RWPE1 (cell line): ENCODE results near the gene CAPN9.

Source experiments
- CTCF ChIA-PET: fragments of 350-600 bp; sonication (Branson Sonifier 250); formaldehyde crosslinking; extraction: SDS; loops from one replicate; lab custom pipeline; 2021; lab: Yijun Ruan, JAX
- POLR2A ChIA-PET: fragments of 400-600 bp; formaldehyde crosslinking; extraction: SDS; loops from one replicate; lab custom pipeline; 2020; ENCODE audit warnings: antibody characterized with exemption; ENCODE audit not compliant: low non-redundant PET; lab: Yijun Ruan, JAX
- DNase-seq: peaks from one replicate; pipeline ENCODE4 v3.0.0; 2012; ENCODE audit warnings: low spot score
- H3K27ac ChIP-seq: fragments of 450-650 bp; 2 replicates; pipeline ENCODE4 v1.5.1; 2017
- TF ChIP-seq, protein P1 (sequence below): fragments of 450-650 bp; conservative IDR thresholded peaks from 2 replicates; pipeline ENCODE4 v1.5.1; 2017; ENCODE audit warnings: low read depth, mild to moderate bottlenecking

Gene CAPN9

DNA sequence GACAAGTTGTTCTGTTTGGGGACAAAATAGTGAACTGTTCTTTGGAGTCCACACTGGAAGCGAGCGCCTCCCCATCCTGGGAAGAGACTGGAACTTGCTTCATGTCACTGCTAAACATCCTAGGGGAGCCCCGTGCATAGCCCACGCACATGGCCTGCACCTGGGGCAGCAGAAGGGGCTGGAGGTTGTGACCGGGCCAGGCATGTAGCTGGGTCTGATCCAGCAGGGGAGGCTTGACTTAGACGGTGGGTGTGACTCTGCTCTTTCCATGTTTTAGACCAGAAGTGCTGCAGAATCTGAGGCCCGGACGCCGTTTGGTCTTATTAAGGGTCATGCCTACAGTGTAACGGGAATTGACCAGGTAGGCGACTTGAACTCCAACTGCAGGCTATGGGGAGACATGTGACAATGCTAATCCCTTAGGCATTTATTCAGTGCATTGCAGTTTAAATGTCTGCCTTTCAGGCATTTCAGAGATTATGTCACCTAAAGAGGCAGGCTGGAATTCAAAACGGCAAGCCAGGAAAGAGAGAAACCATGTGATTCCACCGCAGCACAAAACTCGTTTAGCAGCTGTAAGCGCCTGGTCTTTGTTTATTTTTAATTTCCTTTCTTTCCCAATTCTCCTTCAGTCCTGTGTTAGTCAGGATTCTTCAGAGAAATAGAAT lies 21.8 kb downstream of the CAPN9 start:
- TF ChIP-seq, protein P1, sequence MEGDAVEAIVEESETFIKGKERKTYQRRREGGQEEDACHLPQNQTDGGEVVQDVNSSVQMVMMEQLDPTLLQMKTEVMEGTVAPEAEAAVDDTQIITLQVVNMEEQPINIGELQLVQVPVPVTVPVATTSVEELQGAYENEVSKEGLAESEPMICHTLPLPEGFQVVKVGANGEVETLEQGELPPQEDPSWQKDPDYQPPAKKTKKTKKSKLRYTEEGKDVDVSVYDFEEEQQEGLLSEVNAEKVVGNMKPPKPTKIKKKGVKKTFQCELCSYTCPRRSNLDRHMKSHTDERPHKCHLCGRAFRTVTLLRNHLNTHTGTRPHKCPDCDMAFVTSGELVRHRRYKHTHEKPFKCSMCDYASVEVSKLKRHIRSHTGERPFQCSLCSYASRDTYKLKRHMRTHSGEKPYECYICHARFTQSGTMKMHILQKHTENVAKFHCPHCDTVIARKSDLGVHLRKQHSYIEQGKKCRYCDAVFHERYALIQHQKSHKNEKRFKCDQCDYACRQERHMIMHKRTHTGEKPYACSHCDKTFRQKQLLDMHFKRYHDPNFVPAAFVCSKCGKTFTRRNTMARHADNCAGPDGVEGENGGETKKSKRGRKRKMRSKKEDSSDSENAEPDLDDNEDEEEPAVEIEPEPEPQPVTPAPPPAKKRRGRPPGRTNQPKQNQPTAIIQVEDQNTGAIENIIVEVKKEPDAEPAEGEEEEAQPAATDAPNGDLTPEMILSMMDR = no peak
- CTCF ChIA-PET = interaction anchor here (0.7 to 1.1 kb wide), 2 partner anchors 21 to 138 kb away, joined by 3 read pairs; no protein-coding TSS in a partner anchor
- no peak for DNase-seq
- no peak overlapping the region for H3K27ac ChIP-seq
- POLR2A ChIA-PET = no interaction called here

DNA sequence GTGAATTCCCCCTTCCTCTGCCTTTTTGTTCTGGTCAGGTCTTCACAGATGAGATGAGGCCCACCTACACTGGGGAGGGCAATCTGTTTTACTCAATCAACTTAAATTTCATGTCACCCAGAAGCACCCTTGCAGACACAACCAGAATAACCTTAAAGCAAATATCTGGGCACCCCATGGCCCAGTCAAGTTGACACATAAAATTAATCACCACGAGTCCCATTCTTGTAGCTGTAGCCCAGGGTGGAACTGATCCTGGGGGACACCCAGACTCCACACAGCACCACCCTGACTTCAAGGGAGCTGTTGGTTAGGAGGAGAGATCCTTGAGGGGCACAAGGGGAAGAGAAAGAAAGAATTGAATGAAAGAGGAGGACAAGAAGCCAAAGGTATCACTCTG lies 23.1 kb downstream of the CAPN9 start:
- TF ChIP-seq, protein P1 = no peak
- DNase-seq = no peak
- no peak overlapping the region for H3K27ac ChIP-seq
- ChIA-PET CTCF (no interaction called here), POLR2A (no interaction called here)

- H3K27ac ChIP-seq = no peak overlapping the region
- CTCF ChIA-PET = interaction anchor here (0.6 to 1.1 kb wide), 2 partner anchors 34 to 244 kb away, joined by 3 to 5 read pairs; no protein-coding TSS in a partner anchor
- POLR2A ChIA-PET = no interaction called here
- TF ChIP-seq, protein P1 = no peak
- peak; percentile 41 for DNase-seq
These were observed 24.7 kb downstream of the CAPN9 start for GRCh38 chr1:230771773-230772354.

DNA sequence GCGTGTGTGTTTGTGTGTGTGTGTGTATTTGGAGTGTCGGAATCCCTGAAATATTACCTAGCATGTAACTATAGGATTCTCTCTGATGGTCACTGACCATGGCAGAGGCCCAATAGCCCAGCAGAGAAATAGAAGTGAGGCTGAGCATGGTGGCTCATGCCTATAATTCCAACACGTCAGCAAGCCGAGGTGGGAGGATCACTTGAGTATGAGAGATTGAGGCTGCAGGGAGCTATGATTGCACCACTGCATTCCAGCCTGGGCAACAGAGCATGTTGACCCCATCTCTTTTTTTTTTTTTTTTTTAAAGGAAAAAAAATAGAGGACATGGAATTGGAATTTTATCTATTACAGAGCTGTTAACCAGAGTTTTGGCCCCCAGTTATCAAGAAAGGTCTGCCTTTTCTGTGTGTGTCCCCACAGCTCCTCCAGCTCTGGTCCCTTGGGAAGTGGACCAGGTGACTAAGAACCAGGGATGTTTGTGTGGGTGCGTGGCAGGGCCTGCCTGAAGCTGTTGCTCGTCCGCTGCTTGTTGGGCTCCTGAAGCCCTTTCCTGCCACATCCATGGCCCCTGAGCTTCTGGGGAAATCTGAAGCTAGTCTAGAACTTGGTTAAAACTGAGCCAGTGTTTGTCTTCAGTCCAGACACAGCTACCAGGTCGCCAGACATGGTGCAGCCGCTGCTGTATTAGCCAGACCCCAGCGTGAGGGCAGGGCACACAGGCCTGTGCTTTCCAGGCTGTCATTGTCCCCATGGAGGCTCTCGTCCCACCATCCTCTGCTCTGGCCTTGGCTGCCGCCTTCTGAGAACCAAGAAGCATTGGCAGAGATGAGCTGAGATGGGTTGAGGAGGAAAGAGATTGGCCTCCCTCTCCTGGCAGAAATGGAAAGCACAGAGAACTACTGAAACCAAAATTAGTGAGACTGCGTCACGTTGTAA lies 25.5 kb downstream of the CAPN9 start:
- ChIA-PET CTCF (interaction anchor here (0.6 to 1.1 kb wide), 4 partner anchors 9 to 244 kb away, joined by 3 to 5 read pairs (median 5); no protein-coding TSS in a partner anchor), POLR2A (no interaction called here)
- H3K27ac ChIP-seq = no peak overlapping the region
- TF ChIP-seq, protein P1 = no peak
- DNase-seq = peak; percentile 32

GRCh38 chr1:230773396-230774033 lies 26.3 kb downstream of the CAPN9 start:
- ChIA-PET CTCF (interaction anchor here (0.6 to 0.9 kb wide), 3 partner anchors 8 to 93 kb away, joined by 3 to 5 read pairs (median 5); no protein-coding TSS in a partner anchor), POLR2A (no interaction called here)
- H3K27ac ChIP-seq = no peak overlapping the region
- no peak for DNase-seq
- TF ChIP-seq, protein P1 = no peak
